Neural cell (in vitro differentiated cells): ENCODE measurements around the gene DCUN1D2. TPM values are rescaled to one million over a fixed set of nuclear protein-coding genes. Genes with fewer than 3 reads are reported as not detected.

Source experiments
- H2AFZ ChIP-seq: fragments of 200-600, 300-800 bp; sonication (generic), shearing (Covaris generic); 2 replicates; pipeline ENCODE4 v1.6.0; 2014; ENCODE audit warnings: low read depth, mild to moderate bottlenecking, antibody characterized with exemption, low read length, moderate library complexity
- H3F3A ChIP-seq: fragments of 200-600 bp; shearing (Covaris generic); 2 replicates; pipeline ENCODE4 v1.6.1; 2016; ENCODE audit warnings: mild to moderate bottlenecking, moderate library complexity, mixed read lengths, antibody characterized with exemption, low read length; ENCODE audit not compliant: insufficient read depth, poor library complexity, severe bottlenecking
- H3K27ac ChIP-seq: fragments of 200-600, 300-800 bp; sonication (generic), shearing (Covaris generic); 2 replicates; pipeline ENCODE4 v1.5.1; 2014; ENCODE audit warnings: mild to moderate bottlenecking, low read length, moderate library complexity
- H3K27me3 ChIP-seq: fragments of 300-800, 200-600 bp; sonication (generic), shearing (Covaris generic); 2 replicates; pipeline ENCODE4 v1.6.0; 2014; ENCODE audit warnings: mild to moderate bottlenecking, low read depth, low read length, moderate library complexity; ENCODE audit not compliant: insufficient read depth
- H3K36me3 ChIP-seq: fragments of 300-800, 200-600 bp; sonication (generic), shearing (Covaris generic); 2 replicates; pipeline ENCODE4 v1.5.1; 2014; ENCODE audit warnings: mild to moderate bottlenecking, antibody characterized with exemption, low read length, moderate library complexity; ENCODE audit not compliant: insufficient read depth
- H3K4me2 ChIP-seq: fragments of 300-800, 200-600 bp; sonication (generic), shearing (Covaris generic); 2 replicates; pipeline ENCODE4 v1.6.0; 2014; ENCODE audit warnings: mild to moderate bottlenecking, low read length
- H3K4me3 ChIP-seq: fragments of 300-800, 200-600 bp; sonication (generic), shearing (Covaris generic); 2 replicates; pipeline ENCODE4 v1.5.1; 2014; ENCODE audit warnings: mild to moderate bottlenecking, low read length, moderate library complexity
- H3K79me2 ChIP-seq: fragments of 200-600 bp; shearing (Covaris generic); replicated peaks from 2 replicates; pipeline ENCODE4 v1.6.0; 2014; ENCODE audit warnings: mild to moderate bottlenecking, low read length, moderate library complexity; ENCODE audit not compliant: insufficient read depth
- H3K9ac ChIP-seq: fragments of 300-800, 200-600 bp; sonication (generic), shearing (Covaris generic); 2 replicates; pipeline ENCODE4 v1.6.1; 2016; ENCODE audit warnings: mild to moderate bottlenecking, low read length, mixed read lengths
- H3K9me2 ChIP-seq: fragments of 200-600 bp; shearing (Covaris generic); 2 replicates; pipeline ENCODE4 v1.6.1; 2016; ENCODE audit warnings: mild to moderate bottlenecking, low read length, mixed read lengths; ENCODE audit not compliant: insufficient read depth
- H3K9me3 ChIP-seq: fragments of 200-600, 300-800 bp; sonication (generic), shearing (Covaris generic); 2 replicates; pipeline ENCODE4 v1.6.1; 2016; ENCODE audit warnings: mild to moderate bottlenecking, mixed run types, low read length, moderate library complexity, mixed read lengths
- H4K20me1 ChIP-seq: fragments of 200-600 bp; shearing (Covaris generic); 2 replicates; pipeline ENCODE4 v1.6.1; 2016; ENCODE audit warnings: mild to moderate bottlenecking, mixed run types; ENCODE audit not compliant: insufficient read depth
- CTCF ChIP-seq: fragments of 450-650 bp; IDR thresholded peaks from 2 replicates; pipeline ENCODE4 v1.5.1; 2014; ENCODE audit warnings: antibody characterized with exemption, mild to moderate bottlenecking, moderate library complexity; ENCODE audit not compliant: poor library complexity, severe bottlenecking
- EP300 ChIP-seq: fragments of 450-650 bp; conservative IDR thresholded peaks from 2 replicates; pipeline ENCODE4 v1.6.1; 2014; ENCODE audit warnings: antibody characterized with exemption, mild to moderate bottlenecking, moderate library complexity; ENCODE audit not compliant: poor library complexity, severe bottlenecking
- EZH2 ChIP-seq: fragments of 200-600, 300-800 bp; shearing (Covaris generic), sonication (generic); IDR thresholded peaks from 2 replicates; pipeline ENCODE4 v1.6.1; 2014; ENCODE audit warnings: antibody characterized with exemption, low read length, borderline replicate concordance, mild to moderate bottlenecking; ENCODE audit not compliant: insufficient read depth, poor library complexity, severe bottlenecking
- MXI1 ChIP-seq: fragments of 450-650 bp; conservative IDR thresholded peaks from 2 replicates; pipeline ENCODE4 v1.6.1; 2014; ENCODE audit warnings: antibody characterized with exemption, mild to moderate bottlenecking; ENCODE audit not compliant: poor library complexity, severe bottlenecking
- POLR2AphosphoS5 ChIP-seq: IDR thresholded peaks from 2 replicates; pipeline ENCODE4 v1.6.1; 2012
- RAD21 ChIP-seq: fragments of 450-650 bp; conservative IDR thresholded peaks from 2 replicates; pipeline ENCODE4 v1.6.1; 2014; ENCODE audit warnings: antibody characterized with exemption, mild to moderate bottlenecking, moderate library complexity
- SMC3 ChIP-seq: fragments of 450-650 bp; conservative IDR thresholded peaks from 2 replicates; pipeline ENCODE4 v1.6.1; 2014; ENCODE audit warnings: antibody characterized with exemption, mild to moderate bottlenecking, moderate library complexity; ENCODE audit not compliant: poor library complexity
- TAF1 ChIP-seq: IDR thresholded peaks from 2 replicates; pipeline ENCODE4 v1.6.1; 2012; ENCODE audit warnings: low read depth
- polyA plus RNA-seq: library from polyadenylated mRNA; depleted of rRNA; stranded (reverse); fragments of >200 nt; gene quantifications from 2 replicates; pipeline ENCODE4 v1.2.3, GENCODE V29; 2014
- TF ChIP-seq, protein P1 (sequence below): IDR thresholded peaks from 2 replicates; pipeline ENCODE4 v1.6.1; 2012; ENCODE audit warnings: borderline replicate concordance

DCUN1D2 gene
- polyA plus RNA-seq, 1 donor from 2014 or later, result 55.9 TPM

DNA sequence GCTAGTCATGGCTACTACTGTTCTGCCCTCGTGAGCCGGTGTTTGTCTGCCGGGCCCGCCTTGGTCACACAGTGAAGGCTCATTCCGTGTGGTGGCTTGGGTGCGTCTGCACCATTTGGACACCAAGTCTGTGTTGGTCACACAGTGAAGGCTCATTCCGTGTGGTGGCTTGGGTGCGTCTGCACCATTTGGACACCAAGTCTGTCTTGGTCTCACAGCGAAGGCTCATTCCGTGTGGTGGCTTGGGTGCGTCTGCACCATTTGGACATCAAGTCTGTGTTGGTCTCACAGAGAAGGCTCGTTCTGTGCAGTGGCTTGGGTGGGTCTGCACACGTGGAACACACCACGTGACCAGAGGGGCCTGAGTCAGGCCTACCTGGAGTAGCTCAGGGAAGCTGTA lies 29.0 kb upstream of the DCUN1D2 start:
- TF ChIP-seq, protein P1, sequence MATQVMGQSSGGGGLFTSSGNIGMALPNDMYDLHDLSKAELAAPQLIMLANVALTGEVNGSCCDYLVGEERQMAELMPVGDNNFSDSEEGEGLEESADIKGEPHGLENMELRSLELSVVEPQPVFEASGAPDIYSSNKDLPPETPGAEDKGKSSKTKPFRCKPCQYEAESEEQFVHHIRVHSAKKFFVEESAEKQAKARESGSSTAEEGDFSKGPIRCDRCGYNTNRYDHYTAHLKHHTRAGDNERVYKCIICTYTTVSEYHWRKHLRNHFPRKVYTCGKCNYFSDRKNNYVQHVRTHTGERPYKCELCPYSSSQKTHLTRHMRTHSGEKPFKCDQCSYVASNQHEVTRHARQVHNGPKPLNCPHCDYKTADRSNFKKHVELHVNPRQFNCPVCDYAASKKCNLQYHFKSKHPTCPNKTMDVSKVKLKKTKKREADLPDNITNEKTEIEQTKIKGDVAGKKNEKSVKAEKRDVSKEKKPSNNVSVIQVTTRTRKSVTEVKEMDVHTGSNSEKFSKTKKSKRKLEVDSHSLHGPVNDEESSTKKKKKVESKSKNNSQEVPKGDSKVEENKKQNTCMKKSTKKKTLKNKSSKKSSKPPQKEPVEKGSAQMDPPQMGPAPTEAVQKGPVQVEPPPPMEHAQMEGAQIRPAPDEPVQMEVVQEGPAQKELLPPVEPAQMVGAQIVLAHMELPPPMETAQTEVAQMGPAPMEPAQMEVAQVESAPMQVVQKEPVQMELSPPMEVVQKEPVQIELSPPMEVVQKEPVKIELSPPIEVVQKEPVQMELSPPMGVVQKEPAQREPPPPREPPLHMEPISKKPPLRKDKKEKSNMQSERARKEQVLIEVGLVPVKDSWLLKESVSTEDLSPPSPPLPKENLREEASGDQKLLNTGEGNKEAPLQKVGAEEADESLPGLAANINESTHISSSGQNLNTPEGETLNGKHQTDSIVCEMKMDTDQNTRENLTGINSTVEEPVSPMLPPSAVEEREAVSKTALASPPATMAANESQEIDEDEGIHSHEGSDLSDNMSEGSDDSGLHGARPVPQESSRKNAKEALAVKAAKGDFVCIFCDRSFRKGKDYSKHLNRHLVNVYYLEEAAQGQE, result no peak
- TF ChIP-seq TAF1 (no peak), RAD21 (no peak), MXI1 (no peak), CTCF (no peak), POLR2AphosphoS5 (no peak), SMC3 (no peak), EP300 (no peak), EZH2 (no peak)
- H3K79me2 ChIP-seq, result no peaks in the 10 kb centered on the region
- H3K9ac ChIP-seq, result no peak overlapping the region

DNA sequence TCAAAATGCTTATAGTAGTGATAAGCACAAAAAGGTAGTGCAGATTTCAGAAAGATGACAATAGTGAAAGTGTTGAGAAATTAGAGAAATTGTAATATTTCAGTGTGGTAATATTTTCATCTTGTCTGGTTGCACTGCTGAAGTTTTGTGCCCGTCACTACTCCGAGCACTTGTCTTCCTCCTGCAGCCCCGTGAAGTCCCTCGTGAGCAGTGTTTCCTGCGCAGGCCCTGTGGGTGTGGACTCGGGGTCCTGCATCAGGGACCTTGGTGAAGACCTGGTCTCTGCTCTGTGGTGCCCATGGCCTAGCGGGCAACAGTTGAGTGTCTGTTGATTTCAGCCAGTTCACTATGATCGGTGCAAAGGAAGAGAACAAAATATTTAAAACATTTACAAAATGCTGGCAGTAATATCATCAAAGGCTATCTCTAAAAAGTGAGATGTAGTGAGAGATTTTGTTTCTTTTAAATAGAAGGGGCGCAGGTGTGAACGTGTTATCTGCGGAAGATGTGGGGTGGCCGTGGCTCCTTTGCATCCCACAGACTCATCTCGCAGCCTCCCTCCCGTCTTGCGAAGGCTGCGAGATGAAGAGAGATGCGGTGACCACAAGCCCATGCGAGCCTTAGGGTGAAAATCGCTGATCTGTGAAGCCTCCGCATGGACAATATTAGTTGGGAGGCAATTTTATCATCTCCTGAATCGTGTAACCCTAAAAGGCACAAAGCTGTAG lies 27.7 kb upstream of the DCUN1D2 start:
- no peak overlapping the region for H3K9ac ChIP-seq
- no peak overlapping the region for H3K4me3 ChIP-seq
- H3K36me3 ChIP-seq, result peaks cover 11% of the 10 kb centered on the region
- H3K9me3 ChIP-seq, result no peaks in the 10 kb centered on the region
- H3F3A ChIP-seq, result no peaks in the 10 kb centered on the region
- H3K79me2 ChIP-seq, result no peaks in the 10 kb centered on the region
- no peaks in the 10 kb centered on the region for H3K9me2 ChIP-seq
- H2AFZ ChIP-seq, result no peak overlapping the region
- H3K27ac ChIP-seq, result no peak overlapping the region
- no peak for TF ChIP-seq SMC3
- TF ChIP-seq POLR2AphosphoS5, result no peak
- TF ChIP-seq, protein P1, result no peak
- no peak for TF ChIP-seq TAF1
- TF ChIP-seq EZH2, result no peak
- no peak for TF ChIP-seq CTCF
- no peak for TF ChIP-seq EP300
- no peak for TF ChIP-seq RAD21
- no peak for TF ChIP-seq MXI1
- H3K4me2 ChIP-seq, result no peak overlapping the region
- H3K27me3 ChIP-seq, result no peaks in the 10 kb centered on the region
- no peaks in the 10 kb centered on the region for H4K20me1 ChIP-seq

More for the DNA sequence above, 29.0 kb upstream of the DCUN1D2 start:
- H3K27me3 ChIP-seq, result no peaks in the 10 kb centered on the region
- H4K20me1 ChIP-seq, result no peaks in the 10 kb centered on the region
- H3F3A ChIP-seq, result no peaks in the 10 kb centered on the region
- H2AFZ ChIP-seq, result no peak overlapping the region
- H3K4me2 ChIP-seq, result no peak overlapping the region
- peaks cover 11% of the 10 kb centered on the region for H3K36me3 ChIP-seq
- no peaks in the 10 kb centered on the region for H3K9me3 ChIP-seq
- H3K9me2 ChIP-seq, result no peaks in the 10 kb centered on the region
- no peak overlapping the region for H3K4me3 ChIP-seq
- no peak overlapping the region for H3K27ac ChIP-seq
